Bronchial epithelial cell (primary cell): Measurements from ENCODE around the gene VGLL2. TPM values are rescaled to one million over a fixed set of nuclear protein-coding genes. Genes with fewer than 3 reads are reported as not detected.

Source experiments
- DNase-seq: peaks from one replicate; pipeline ENCODE4 v3.0.0-alpha.2; 2010; ENCODE audit warnings: low read depth
- FAIRE-seq: peaks from 2 replicates; lab custom pipeline; 2011; peaks lifted over from hg19 to GRCh38; lab: Jason Lieb, UNC
- H3K27me3 ChIP-seq: 2 replicates; pipeline ENCODE4 v1.5.1; 2011; ENCODE audit warnings: low read length; ENCODE audit not compliant: control insufficient read depth, insufficient read depth
- H3K36me3 ChIP-seq: 2 replicates; pipeline ENCODE4 v1.5.1; 2011; ENCODE audit warnings: low read length; ENCODE audit not compliant: control insufficient read depth, insufficient read depth
- H3K4me3 ChIP-seq: 2 replicates; pipeline ENCODE4 v1.5.1; 2011; ENCODE audit warnings: mild to moderate bottlenecking, low read depth, low read length, control low read depth
- CTCF ChIP-seq: IDR thresholded peaks from 2 replicates; pipeline ENCODE4 v1.5.1; 2011; ENCODE audit warnings: mild to moderate bottlenecking, moderate library complexity, low read length, control low read depth, inconsistent platforms; ENCODE audit not compliant: insufficient read depth, severe bottlenecking
- total RNA-seq: library from RNA; depleted of rRNA; stranded (reverse); fragments of >200 nt; gene quantifications from 2 replicates; pipeline ENCODE4 v1.2.1, GENCODE V29; 2014

Gene VGLL2
- total RNA-seq, 1 donor from 2014 or later: not detected

- H3K4me3 ChIP-seq: no peak overlapping the region
- DNase-seq (no peak), FAIRE-seq (no peak)
- no peak for TF ChIP-seq CTCF
- peaks cover 2% of the 10 kb centered on the region for H3K27me3 ChIP-seq
- H3K36me3 ChIP-seq: no peaks in the 10 kb centered on the region
These were observed 11.6 kb upstream of the VGLL2 start for GRCh38 chr6:117253785-117254184.

GRCh38 chr6:117262799-117263198 lies 2.6 kb upstream of the VGLL2 start:
- FAIRE-seq (no peak), DNase-seq (no peak)
- TF ChIP-seq CTCF: no peak
- peaks cover 46% of the 10 kb centered on the region for H3K27me3 ChIP-seq
- no peak overlapping the region for H3K4me3 ChIP-seq
- H3K36me3 ChIP-seq: no peaks in the 10 kb centered on the region

DNA sequence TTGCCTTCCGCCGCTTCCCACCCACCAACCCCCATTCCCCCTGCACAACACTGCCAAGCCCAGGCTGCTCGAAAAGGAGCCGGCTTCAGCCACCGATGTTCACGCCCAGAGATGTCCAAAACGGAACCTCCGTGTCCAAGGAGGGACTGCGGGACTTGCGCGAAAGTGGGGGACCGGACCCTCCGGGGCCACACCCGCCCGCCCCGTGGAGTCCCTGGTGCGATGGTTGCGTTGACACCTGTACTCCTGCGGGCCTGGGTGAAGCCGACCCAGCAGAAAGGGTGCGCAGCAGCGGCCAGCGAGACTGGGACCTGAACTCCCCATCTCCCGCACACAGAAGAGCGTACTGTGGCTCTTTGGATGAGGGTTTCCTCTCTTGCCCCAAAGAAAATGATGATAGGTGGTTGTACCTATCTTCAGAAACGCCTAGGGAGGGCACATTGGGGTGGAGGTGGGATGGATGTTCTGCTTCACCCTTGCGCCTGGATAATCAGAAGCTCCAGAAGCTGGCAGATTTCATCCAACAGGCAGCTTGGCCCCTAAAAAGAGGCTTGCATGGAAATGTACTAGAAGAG lies 1.9 kb upstream of the VGLL2 start:
- H3K4me3 ChIP-seq: no peak overlapping the region
- TF ChIP-seq CTCF: no peak
- H3K36me3 ChIP-seq: no peaks in the 10 kb centered on the region
- DNase-seq (no peak), FAIRE-seq (no peak)
- H3K27me3 ChIP-seq: peaks cover 52% of the 10 kb centered on the region

- Histone ChIP-seq H3K4me3 (no peak overlapping the region), H3K27me3 (peaks cover 59% of the 10 kb centered on the region), H3K36me3 (no peaks in the 10 kb centered on the region)
- FAIRE-seq (no peak), DNase-seq (no peak)
- no peak for TF ChIP-seq CTCF
These were observed 1.0 kb upstream of the VGLL2 start for GRCh38 chr6:117264369-117264691.

GRCh38 chr6:117264692-117265409 lies 507 bp upstream of the VGLL2 start:
- no peak for TF ChIP-seq CTCF
- DNase-seq (no peak), FAIRE-seq (no peak)
- H3K27me3 ChIP-seq: peaks cover 60% of the 10 kb centered on the region
- H3K36me3 ChIP-seq: no peaks in the 10 kb centered on the region
- H3K4me3 ChIP-seq: no peak overlapping the region
